NCI-H510A (cell line): ENCODE results near the gene NID2.

Experiments
- DNase-seq: peaks from one replicate; lab custom pipeline; 2025; lab: John Stamatoyannopoulos, UW

Gene NID2

DNA sequence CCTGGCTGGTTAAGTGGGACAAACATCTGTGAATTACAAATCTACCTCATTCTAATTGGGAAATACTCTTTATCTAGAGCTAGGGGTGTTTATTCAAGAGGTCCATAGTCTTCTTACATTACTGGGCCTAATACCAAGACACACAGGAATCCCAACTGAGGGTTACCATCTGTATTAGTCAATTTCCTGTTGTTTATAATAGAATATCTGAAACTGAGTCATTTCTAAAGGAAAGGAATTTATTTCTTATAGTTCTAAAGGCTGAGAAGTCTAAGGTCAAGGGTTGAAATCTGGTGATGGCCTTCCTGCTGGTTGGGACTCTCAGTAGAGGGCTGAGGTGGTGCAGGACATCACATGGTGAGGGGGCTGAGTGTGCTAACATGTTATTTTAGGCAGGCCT is 43.5 kb downstream of the NID2 start:
- DNase-seq: no peak

GRCh38 chr14:52023518-52023917 is 45.3 kb downstream of the NID2 start:
- no peak for DNase-seq

- DNase-seq: no peak
Measured at GRCh38 chr14:52021957-52022600, 46.8 kb downstream of the NID2 start.

GRCh38 chr14:52020866-52021717 is 47.8 kb downstream of the NID2 start:
- DNase-seq: no peak

DNA sequence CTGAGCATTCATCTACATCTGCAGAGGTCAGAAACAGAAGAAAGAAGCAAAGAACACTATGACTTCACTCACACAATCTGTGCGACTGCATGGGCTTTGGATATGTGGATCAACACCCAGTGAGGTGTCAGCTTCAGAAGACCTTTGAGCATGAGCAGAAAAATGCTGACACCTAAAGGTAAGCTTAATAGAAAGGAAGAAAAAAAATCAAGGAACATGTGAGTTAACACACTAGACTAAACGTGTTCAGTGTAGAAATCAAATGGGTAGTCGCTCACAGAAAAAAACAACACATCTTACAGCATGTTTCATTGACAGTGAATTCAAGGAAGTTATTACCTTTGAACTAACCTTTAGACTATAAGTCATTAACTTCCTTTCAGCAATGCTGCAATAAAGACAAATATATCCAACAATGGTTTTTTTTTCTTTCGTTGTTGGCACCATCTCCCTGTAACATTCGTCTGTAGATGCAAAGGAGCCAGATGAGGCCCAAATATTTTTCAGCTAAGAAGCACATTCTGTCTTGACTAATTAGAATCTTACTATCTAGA is 48.6 kb downstream of the NID2 start:
- DNase-seq: no peak

GRCh38 chr14:52018970-52019369 is 49.9 kb downstream of the NID2 start:
- DNase-seq: no peak

DNA sequence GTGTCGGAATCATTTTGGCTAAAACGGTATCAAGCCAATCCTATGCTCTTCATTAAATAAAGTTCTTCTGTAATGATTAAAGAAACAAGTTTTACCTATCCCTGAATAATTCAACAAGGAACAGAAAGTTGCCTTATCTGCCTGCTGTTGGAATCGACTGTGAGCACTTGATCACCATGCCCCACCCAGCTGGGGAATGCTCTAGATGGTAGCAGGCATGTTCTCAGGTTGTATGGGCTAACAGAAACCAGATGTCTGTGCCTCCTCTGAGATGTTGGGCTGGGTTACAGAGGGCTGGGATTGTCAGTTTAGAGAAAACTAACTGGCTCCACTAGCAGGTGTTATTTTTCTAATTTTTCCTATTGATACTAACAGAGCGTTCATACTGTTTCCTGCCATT is 50.6 kb downstream of the NID2 start:
- DNase-seq: no peak

- DNase-seq: no peak
Measured at GRCh38 chr14:52015411-52016030, 53.3 kb downstream of the NID2 start.

GRCh38 chr14:52014601-52015267 is 54.1 kb downstream of the NID2 start:
- DNase-seq: no peak

GRCh38 chr14:52013984-52014600 is 54.8 kb downstream of the NID2 start:
- DNase-seq: no peak

DNA sequence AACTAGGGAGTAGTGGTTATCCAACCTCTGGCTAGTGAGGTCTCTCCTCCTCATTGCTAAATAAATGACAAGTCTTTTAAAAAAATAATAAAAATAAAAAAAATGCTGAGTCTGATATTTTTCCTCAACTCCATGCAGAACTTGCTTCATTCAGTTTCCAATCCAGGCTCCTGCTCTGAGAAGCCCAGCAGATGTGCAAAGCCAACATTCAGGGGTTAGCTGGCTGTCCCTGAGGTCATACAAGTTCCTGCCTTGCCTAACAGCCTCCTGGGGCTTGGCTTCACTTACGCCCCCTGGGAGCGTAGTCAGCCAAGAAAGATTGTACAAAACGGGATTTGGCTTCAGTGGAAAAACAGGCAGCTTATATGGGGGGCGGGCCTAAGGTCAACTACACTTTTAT is 56.2 kb downstream of the NID2 start:
- no peak for DNase-seq

- DNase-seq: no peak
Measured at GRCh38 chr14:52011523-52011922, 57.3 kb downstream of the NID2 start.

- no peak for DNase-seq
Measured at GRCh38 chr14:52010173-52010693, 58.6 kb downstream of the NID2 start.

DNA sequence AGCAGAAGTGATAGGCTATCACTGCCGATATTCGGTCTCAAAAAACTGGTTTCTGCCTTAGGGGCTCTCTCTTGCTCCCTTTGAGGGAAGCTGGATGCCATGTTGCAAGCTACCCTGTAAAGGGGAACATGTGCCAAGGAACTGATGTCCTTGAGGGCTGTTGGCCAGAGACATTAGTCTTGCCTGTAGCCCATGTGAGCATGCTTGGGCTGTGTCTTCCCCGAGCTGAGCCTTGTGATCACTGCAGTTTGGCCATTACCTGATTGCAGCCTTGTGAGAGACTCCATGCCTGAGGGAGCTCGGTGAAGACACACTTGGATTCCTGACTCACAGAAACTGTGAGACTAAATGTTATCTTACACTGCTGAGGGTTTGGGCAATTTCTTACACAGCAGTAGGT is 60.7 kb downstream of the NID2 start:
- DNase-seq: no peak

- DNase-seq: no peak
Measured at GRCh38 chr14:52007637-52008036, 61.2 kb downstream of the NID2 start.

- DNase-seq: no peak
Measured at GRCh38 chr14:52007211-52007610, 61.6 kb downstream of the NID2 start.

DNA sequence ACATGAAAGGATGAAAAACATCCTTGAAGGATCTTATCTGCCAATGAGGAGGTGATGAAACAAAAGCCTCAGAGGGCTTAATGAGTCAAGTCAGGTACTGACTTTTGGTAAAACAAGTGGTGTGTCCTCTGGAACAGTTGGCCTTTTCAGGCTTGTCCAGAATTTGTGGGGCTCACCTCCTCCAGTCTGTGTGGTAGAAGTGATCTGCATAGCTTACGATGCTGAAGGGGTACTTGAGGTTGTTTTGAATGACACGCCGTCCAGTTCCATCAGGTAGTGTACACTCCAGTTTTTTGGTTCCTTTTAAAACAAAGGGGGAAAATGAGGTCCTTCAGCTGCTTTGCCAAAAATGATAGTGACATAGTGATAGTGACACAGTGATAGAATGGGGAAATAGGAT is 62.5 kb downstream of the NID2 start:
- no peak for DNase-seq

DNA sequence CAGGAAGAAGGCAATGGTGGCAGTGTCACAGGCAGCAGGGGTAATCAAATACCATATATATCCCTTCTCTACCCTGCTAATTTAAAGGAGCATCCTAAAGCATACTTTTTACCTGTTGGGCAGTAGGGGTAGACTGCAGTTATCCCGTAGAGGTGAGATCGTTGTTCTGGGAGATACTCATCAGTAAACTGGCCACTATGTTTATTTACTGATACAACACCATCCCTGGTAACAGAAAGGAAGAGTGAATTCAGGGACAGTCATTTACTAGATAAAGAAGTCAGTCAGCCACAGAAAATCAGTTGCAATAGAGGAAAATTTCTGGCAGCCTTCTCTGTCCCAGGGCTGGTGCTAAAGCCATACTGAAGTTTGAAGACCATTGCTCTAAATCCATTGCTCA is 63.2 kb downstream of the NID2 start:
- DNase-seq: no peak

DNA sequence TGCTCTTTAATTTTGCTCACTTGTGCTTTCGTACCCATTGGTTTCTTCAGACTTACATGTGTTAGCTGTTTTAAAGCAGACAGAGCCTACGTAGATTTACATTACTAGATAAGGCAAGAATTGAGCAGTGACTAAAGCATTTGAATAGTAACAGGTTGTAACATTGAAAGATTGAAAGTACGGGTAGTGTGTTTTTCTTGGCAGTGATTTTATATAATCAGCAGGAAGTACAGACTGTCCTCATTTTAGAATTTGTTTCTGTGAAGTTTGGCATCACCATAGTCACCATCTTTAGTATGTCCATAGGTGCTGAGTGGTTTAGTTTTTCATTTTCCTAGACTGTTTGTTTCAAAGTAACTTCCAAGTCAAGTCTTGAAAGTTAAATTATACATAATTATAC is 65.5 kb downstream of the NID2 start:
- no peak for DNase-seq

- no peak for DNase-seq
Measured at GRCh38 chr14:52002542-52002941, 66.3 kb downstream of the NID2 start.

DNA sequence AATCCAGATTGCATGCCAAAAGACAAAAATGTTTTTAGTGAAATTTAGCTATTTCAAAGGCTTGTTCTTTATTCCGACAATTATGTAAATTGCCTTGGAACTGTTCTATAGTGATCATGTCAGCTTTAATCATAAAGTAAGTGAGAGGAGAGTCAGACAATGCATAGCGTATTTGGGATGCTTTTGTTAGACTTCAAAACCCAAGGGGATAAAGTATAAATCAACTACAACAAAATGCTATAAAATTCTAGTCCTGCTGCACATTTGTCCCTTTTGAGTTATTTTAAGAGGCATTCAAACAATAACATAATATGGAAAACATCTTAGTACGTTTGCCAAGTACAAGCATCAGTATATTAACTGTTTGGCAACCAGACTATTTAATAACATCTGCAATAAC is 68.2 kb downstream of the NID2 start:
- no peak for DNase-seq
